Skin epidermis (tissue), 12 donors: Measurements from ENCODE around the gene BABAM2.
"Not testable (repeated sequence)": the region's sequence is repeated elsewhere in the genome, so short reads cannot be mapped to it uniquely, and the experiment has no call there.

ENCODE experiments used
- H3K27ac ChIP-seq, 21 experiments: fragments of 200-600 bp; sonication (generic) in 11 of 21; one replicate each; pipeline ENCODE4 v1.5.0; 2020; ENCODE audit warnings: mild to moderate bottlenecking in 3 of 21, inconsistent platforms in 2 of 21, moderate library complexity in 2 of 21
- H3K4me3 ChIP-seq, 7 experiments: fragments of 200-600 bp; sonication (generic) in 2 of 7; one replicate each; pipeline ENCODE4 v1.5.0; 2020; ENCODE audit warnings: inconsistent platforms in 2 of 7, mild to moderate bottlenecking in 2 of 7, moderate library complexity in 1 of 7

Gene BABAM2

GRCh38 chr2:27964067-27964466 is 73.5 kb downstream of the BABAM2 start:
- H3K27ac ChIP-seq: peak overlapping the region in 2 of 21 experiments; percentile 10 to 14
- H3K4me3 ChIP-seq: no peak overlapping the region

- peak overlapping the region in 8 of 21 experiments; percentile 4 to 82 (median 39) for H3K27ac ChIP-seq
- no peak overlapping the region for H3K4me3 ChIP-seq
Measured at GRCh38 chr2:27965841-27966240, 75.3 kb downstream of the BABAM2 start.

GRCh38 chr2:27966466-27966865 is 75.9 kb downstream of the BABAM2 start:
- peak overlapping the region in 13 of 21 experiments; percentile 8 to 82 (median 49) for H3K27ac ChIP-seq

GRCh38 chr2:27967076-27967475 is 76.5 kb downstream of the BABAM2 start:
- Histone ChIP-seq H3K27ac (peak overlapping the region in 12 of 21 experiments; percentile 8 to 82 (median 50)), H3K4me3 (no peak overlapping the region)

More at GRCh38 chr2:27966466-27966865, 75.9 kb downstream of the BABAM2 start:
- H3K4me3 ChIP-seq: no peak overlapping the region

- H3K27ac ChIP-seq: peak overlapping the region in 6 of 21 experiments; percentile 8 to 82 (median 59)
- H3K4me3 ChIP-seq: not testable (repeated sequence)
Measured at GRCh38 chr2:27968045-27968444, 77.5 kb downstream of the BABAM2 start.

GRCh38 chr2:27968957-27969356 is 78.4 kb downstream of the BABAM2 start:
- peak overlapping the region in 2 of 21 experiments; percentile 71 to 82 for H3K27ac ChIP-seq
- H3K4me3 ChIP-seq: not testable (repeated sequence)

GRCh38 chr2:27972311-27972710 is 81.8 kb downstream of the BABAM2 start:
- Histone ChIP-seq H3K4me3 (no peak overlapping the region), H3K27ac (no peak overlapping the region)

GRCh38 chr2:27973592-27973991 is 83.1 kb downstream of the BABAM2 start:
- H3K4me3 ChIP-seq: no peak overlapping the region
- H3K27ac ChIP-seq: no peak overlapping the region

GRCh38 chr2:27976308-27976707 is 85.8 kb downstream of the BABAM2 start:
- H3K4me3 ChIP-seq: no peak overlapping the region
- no peak overlapping the region for H3K27ac ChIP-seq

GRCh38 chr2:27977731-27978312 is 87.3 kb downstream of the BABAM2 start:
- Histone ChIP-seq H3K27ac (peak overlapping the region in 3 of 21 experiments; percentile 23 to 48 (median 35)), H3K4me3 (no peak overlapping the region)

- H3K27ac ChIP-seq: peak overlapping the region in 1 of 21 experiments; percentile 35
- not testable (repeated sequence) for H3K4me3 ChIP-seq
Measured at GRCh38 chr2:27978761-27979160, 88.2 kb downstream of the BABAM2 start.

- H3K27ac ChIP-seq: peak overlapping the region in 1 of 21 experiments; percentile 3
Measured at GRCh38 chr2:27980242-27980641, 89.7 kb downstream of the BABAM2 start.

GRCh38 chr2:27984153-27984552 is 93.6 kb downstream of the BABAM2 start:
- Histone ChIP-seq H3K27ac (no peak overlapping the region), H3K4me3 (no peak overlapping the region)

More at GRCh38 chr2:27980242-27980641, 89.7 kb downstream of the BABAM2 start:
- H3K4me3 ChIP-seq: no peak overlapping the region

- peak overlapping the region in 1 of 21 experiments; percentile 23 for H3K27ac ChIP-seq
- no peak overlapping the region for H3K4me3 ChIP-seq
Measured at GRCh38 chr2:27988306-27988705, 97.8 kb downstream of the BABAM2 start.

GRCh38 chr2:27988718-27989117 is 98.2 kb downstream of the BABAM2 start:
- Histone ChIP-seq H3K4me3 (no peak overlapping the region), H3K27ac (peak overlapping the region in 1 of 21 experiments; percentile 23)

- H3K4me3 ChIP-seq: no peak overlapping the region
- H3K27ac ChIP-seq: no peak overlapping the region
Measured at GRCh38 chr2:27989149-27989548, 98.6 kb downstream of the BABAM2 start.

- Histone ChIP-seq H3K4me3 (no peak overlapping the region), H3K27ac (peak overlapping the region in 1 of 21 experiments; percentile 22)
Measured at GRCh38 chr2:27990030-27990590, 99.6 kb downstream of the BABAM2 start.

- H3K4me3 ChIP-seq: no peak overlapping the region
- peak overlapping the region in 3 of 21 experiments; percentile 5 to 22 (median 13) for H3K27ac ChIP-seq
Measured at GRCh38 chr2:27991146-27991545, 100.6 kb downstream of the BABAM2 start.

GRCh38 chr2:27992787-27993401 is 102.4 kb downstream of the BABAM2 start:
- peak overlapping the region in 2 of 21 experiments; percentile 3 to 5 for H3K27ac ChIP-seq
- no peak overlapping the region for H3K4me3 ChIP-seq

- Histone ChIP-seq H3K4me3 (no peak overlapping the region), H3K27ac (no peak overlapping the region)
Measured at GRCh38 chr2:27993402-27993787, 102.9 kb downstream of the BABAM2 start.
